ENCODE measurements around the gene TMEM134.
"Not testable (repeated sequence)": the region's sequence is repeated elsewhere in the genome, so short reads cannot be mapped to it uniquely, and the experiment has no call there.

DNA sequence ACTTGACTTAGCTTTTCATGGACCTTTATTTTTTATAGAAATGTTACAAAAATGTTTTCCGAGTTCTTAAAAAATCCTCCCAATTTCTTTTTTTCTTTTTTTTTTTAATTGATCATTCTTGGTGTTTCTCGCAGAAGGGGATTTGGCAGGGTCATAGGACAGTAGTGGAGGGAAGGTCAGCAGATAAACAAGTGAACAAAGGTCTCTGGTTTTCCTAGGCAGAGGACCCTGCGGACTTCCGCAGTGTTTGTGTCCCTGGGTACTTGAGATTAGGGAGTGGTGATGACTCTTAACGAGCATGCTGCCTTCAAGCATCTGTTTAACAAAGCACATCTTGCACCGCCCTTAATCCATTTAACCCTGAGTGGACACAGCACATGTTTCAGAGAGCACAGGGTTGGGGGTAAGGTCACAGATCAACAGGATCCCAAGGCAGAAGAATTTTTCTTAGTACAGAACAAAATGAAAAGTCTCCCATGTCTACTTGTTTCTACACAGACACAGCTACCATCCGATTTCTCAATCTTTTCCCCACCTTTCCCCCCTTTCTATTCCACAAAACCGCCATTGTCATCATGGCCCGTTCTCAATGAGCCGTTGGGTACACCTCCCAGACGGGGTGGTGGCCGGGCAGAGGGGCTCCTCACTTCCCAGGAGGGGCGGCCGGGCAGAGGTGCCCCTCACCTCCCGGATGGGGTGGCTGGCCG is 8.4 kb upstream of the TMEM134 start:
- not testable (repeated sequence) for TF ChIP-seq CTCF (IDR thresholded peaks at IDR 0.05; ENCODE audit: low read depth, low read length, poor library complexity, severe bottlenecking); EZH2phosphoT487 (IDR thresholded peaks at IDR 0.05; ENCODE audit: borderline replicate concordance, low read length)
